Left lobe of liver (tissue), 2 donors: ENCODE measurements around the gene GYS1. TPM values are rescaled to one million over a fixed set of nuclear protein-coding genes. Genes with fewer than 3 reads are reported as not detected.
"Not testable (repeated sequence)": the region's sequence is repeated elsewhere in the genome, so short reads cannot be mapped to it uniquely, and the experiment has no call there.

Source experiments
- ATAC-seq: fragments of 200-7000 bp; cut with Tn5 transposase; one replicate; pipeline ENCODE4 v1.9.1; 2020; ENCODE audit warnings: mild to moderate bottlenecking, moderate library complexity
- DNase-seq: peaks from one replicate; pipeline ENCODE4 v3.0.0-alpha.2; 2020; ENCODE audit warnings: low spot score
- total RNA-seq: library from RNA; stranded (reverse); gene quantifications from one replicate; pipeline ENCODE4 v1.2.1, GENCODE V29; 2021
- donor health status: DM: no; HTN: no; CAD: no; lungs with moderate emphysema.
- donor health status: DM: no; HTN: yes; CAD: no.

The GYS1 gene
- total RNA-seq = 13.6 TPM

DNA sequence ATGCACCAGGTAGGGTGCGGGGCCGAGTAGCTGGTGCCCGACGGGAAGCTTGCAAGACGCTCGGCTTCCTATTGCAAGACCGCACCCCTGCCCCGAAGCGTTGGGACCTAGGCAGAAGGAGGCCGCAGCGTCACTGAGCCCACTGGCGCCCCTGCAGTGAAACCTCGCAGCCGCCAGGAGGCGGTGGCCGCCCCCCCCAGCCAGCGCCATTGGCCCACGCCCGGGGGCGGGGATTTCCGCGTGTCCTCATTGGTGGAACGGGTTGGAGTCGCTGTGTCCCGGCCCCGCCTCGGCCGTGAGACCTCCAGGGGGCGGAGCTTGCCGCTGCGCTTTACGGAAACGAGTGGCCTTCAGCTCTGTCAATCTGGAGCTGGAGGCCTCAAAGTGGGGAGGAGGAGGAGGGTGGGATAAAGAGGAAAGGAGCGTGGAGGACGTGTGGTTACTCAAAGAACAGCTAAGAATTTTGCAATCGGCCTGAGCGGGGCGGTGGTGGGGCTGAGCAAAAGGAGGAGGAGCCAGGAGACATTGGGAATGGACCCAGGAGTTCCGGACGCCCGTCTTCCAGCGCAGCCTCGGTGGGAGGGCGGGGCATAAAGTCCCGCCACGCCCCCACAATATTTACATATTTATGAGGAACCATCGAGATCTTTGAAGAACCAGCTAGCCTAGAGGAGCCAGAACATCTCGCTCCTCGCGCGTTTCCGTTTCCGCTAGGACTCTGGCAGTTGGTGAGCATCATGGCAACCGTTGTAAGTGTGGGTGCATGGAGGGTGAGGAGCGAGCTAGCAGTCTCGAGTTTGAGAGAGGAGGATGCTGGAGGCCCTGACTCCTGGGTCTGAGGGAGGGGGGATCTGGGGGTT lies at the start of gene GYS1, which contains the start of gene RUVBL2:
Gene GYS1, minus strand, starts transcription at position 135 of the 860 bp plus-strand sequence. CDS start 197 bp downstream, outside the sequence.
Gene RUVBL2, plus strand, starts transcription at position 713 of the 860 bp plus-strand sequence. Its CDS starts 25 bp downstream, at position 738.
- ATAC-seq = peak; percentile 89
- peak; percentile 99 for DNase-seq

DNA sequence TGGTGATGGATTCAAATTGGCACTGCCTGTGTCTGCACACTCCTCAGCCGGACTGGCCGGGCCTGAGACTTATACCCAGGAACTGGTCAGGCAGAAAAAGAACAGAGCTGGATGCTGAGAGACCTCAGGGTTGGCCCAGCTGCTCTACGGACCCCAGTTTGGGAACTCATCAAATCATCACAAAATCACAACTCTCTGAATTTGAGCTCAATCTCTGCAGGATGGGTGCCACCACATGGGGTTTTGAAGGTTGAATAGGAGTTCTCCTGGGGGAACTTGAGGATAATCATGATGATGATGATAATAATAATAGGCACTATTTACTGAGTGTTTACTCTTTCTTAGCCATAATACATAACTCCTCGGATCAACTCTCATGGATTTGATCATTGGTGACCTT lies 49.6 kb upstream of the GYS1 start:
- not testable (repeated sequence) for ATAC-seq, DNase-seq

DNA sequence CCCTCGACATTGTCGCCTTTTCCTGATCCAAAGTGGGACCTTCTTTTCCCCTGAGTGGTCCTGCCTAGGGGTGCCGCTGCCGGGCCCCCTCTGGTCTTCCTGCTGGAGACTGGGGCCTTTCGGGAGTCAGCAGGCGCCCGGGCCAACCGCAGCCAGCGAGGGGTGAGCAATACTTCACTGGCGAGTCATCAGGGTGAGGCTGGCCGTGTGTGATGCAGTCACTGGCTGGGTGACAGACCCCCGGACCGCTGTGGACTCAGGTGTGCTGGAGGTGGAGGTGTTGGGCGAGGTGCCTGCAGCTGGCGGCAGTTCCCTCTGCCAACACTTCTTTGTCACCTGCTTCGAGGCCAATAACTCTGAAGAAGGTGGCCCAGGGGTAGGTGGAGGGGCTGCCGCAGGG lies 49.1 kb upstream of the GYS1 start:
- DNase-seq (no peak), ATAC-seq (no peak)

DNA sequence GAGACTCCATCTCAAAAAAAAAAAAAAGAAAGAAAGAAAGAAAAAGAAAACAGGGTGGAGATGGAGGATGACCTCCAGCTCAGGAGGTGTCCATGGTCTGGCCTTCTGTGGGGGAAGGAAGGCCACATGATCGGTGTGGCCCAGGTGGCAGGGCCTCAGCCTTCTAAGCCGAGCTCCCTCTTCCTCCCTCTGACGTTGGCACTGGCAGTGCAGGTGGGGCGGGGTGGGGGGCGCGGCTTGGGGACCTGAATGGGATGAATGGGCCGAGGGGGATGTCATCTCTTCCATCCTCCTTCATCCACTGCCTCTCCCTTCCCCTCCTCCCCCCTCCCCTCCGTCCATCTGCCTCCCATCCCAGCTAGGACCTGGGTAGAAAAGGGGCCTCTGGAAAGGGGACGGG lies 46.6 kb upstream of the GYS1 start:
- not testable (repeated sequence) for DNase-seq, ATAC-seq

DNA sequence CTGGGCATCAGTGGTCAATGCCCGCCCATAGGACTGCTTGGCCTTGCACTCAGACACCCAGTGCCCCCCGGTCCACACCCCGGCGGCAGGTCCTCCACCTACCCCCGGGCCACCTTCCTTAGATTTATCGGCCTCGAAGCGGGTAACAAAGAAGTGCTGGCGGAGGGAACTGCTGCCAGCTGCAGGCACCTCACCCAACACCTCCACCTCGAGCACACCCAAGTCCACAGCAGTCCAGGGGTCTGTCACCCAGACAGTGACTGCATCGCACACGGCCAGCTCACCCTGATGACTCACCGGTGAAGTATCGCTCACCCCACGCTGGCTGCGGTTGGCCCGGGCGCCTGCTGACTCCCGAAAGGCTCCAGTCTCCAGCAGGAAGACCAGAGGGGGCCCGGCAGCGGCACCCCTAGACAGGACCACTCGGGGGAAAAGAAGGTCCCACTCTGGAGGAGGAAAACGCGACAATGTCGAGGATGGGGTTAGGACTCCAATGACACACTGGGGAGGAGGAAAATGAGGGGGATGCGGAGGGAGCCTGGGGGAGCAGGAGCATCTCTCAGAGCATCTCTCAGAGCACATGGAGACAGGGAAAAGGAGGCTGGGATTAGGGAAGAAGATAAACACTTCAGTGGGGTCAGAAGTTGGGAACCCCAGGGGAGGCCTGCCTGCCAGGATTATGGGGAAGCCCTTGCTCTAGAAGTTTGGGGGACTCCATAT lies 45.6 kb upstream of the GYS1 start:
- not testable (repeated sequence) for DNase-seq, ATAC-seq

DNA sequence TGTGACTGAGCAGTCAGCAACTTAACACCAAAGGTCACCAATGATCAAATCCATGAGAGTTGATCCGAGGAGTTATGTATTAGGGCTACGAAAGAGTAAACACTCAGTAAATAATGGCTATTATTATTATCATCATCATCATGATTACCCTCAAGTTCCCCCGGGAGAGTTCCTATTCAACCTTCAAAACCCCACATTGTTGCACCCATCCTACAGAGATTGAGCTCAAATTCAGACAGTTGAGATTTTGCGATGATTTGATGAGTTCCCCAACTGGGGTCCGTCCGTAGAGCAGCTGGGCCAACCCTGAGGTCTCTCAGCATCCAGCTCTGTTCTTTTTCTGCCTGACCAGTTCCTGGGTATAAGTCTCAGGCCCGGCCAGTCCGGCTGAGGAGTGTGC lies 45.0 kb upstream of the GYS1 start:
- DNase-seq, ATAC-seq: not testable (repeated sequence)

DNA sequence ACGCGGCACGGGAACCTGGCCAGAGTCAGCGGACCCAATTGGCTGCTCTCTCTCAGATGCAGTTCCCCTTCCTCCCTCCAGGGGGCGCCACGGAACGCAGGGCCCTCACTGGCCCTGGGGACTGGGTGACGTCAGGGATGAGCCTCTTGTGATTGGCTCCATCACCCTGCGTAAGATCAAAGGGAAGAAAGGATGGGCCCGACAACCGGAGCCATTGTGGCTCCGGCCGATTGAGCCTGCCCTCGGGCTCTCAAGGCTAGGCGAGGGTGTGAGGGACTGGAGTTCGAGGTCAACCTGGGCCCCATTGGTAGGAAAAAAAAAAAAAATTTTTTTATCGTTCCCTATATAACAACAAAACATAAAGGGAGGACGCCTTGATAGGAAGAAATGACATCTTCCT lies 43.7 kb upstream of the GYS1 start, which contains the start of gene CGB1:
Gene CGB1, minus strand, starts transcription at position 81 of the 400 bp plus-strand sequence. CDS start 184 bp downstream, outside the sequence.
- ATAC-seq, DNase-seq: not testable (repeated sequence)

DNA sequence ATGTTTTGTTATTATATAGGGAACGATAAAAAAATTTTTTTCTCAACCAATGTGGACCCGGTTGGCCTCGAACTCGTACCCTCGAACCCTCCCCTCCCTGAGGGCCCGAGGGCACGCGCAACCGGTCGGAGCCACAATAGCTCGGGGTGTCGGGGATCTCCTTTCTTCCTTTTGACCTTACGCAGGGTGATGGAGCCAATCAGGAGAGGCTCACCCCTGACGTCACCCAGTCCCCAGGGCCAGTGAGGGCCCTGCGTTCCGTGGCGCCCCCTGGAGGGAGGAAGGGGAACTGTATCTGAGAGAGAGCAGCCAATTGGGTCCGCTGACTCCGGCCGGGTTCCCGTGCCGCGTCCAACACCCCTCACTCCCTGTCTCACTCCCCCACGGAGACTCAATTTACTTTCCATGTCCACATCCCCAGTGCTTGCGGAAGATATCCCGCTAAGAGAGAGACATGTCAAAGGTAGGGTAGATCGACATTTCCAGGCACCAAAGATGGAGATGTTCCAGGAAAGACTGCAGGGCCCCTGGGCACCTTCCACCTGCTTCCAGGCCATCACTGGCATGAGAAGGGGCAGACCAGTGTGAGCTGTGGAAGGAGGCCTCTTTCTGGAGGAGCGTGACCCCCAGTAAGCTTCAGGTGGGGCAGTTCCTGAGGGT lies 38.7 kb upstream of the GYS1 start, which contains the start of gene CGB2:
Gene CGB2, plus strand, starts transcription at position 249 of the 660 bp plus-strand sequence. Its CDS starts 206 bp downstream, at position 455.
- not testable (repeated sequence) for DNase-seq, ATAC-seq

DNA sequence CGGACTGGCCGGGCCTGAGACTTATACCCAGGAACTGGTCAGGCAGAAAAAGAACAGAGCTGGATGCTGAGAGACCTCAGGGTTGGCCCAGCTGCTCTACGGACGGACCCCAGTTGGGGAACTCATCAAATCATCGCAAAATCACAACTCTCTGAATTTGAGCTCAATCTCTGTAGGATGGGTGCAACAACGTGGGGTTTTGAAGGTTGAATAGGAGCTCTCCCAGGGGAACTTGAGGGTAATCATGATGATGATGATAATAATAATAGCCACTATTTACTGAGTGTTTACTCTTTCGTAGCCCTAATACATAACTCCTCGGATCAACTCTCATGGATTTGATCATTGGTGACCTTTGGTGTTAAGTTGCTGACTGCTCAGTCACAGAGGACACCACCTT lies 37.2 kb upstream of the GYS1 start:
- DNase-seq, ATAC-seq: not testable (repeated sequence)

DNA sequence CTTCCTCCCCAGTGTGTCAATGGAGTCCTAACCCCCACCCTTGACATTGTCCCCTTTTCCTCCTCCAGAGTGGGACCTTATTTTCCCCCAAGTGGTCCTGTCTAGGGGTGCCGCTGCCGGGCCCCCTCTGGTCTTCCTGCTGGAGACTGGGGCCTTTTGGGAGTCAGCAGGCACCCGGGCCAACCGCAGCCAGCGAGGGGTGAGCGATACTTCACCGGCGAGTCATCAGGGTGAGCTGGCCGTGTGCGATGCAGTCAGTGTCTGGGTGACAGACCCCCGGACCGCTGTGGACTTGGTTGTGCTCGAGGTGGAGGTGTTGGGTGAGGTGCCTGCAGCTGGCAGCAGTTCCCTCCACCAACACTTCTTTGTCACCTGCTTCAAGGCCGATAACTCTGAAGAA lies 36.6 kb upstream of the GYS1 start:
- not testable (repeated sequence) for DNase-seq, ATAC-seq

DNA sequence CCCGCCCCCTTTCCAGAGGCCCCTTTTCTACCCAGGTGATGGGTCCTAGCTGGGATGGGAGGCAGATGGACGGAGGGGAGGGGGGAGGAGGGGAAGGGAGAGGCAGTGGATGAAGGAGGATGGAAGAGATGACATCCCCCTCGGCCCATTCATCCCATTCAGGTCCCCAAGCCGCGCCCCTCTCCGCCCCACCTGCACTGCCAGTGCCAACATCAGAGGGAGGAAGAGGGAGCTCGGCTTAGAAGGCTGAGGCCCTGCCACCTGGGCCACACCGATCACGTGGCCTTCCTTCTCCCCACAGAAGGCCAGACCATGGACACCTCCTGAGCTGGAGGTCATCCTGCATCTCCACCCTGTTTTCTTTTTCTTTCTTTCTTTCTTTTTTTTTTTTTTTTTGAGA lies 35.6 kb upstream of the GYS1 start:
- ATAC-seq, DNase-seq: not testable (repeated sequence)

DNA sequence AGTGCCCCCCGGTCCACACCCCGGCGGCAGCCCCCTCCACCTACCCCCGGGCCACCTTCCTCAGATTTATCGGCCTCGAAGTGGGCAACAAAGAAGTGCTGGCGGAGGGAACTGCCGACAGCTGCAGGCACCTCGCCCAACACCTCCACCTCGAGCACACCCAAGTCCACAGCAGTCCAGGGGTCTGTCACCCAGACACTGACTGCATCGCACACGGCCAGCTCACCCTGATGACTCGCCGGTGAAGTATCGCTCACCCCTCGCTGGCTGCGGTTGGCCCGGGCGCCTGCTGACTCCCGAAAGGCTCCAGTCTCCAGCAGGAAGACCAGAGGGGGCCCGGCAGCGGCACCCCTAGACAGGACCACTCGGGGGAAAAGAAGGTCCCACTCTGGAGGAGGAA lies 32.5 kb upstream of the GYS1 start:
- ATAC-seq, DNase-seq: not testable (repeated sequence)

DNA sequence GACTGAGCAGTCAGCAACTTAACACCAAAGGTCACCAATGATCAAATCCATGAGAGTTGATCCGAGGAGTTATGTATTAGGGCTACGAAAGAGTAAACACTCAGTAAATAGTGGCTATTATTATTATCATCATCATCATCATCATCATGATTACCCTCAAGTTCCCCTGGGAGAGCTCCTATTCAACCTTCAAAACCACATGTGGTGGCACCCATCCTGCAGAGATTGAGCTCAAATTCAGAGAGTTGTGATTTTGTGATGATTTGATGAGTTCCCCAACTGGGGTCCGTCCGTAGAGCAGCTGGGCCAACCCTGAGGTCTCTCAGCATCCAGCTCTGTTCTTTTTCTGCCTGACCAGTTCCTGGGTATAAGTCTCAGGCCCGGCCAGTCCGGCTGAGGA lies 32.0 kb upstream of the GYS1 start:
- not testable (repeated sequence) for ATAC-seq, DNase-seq

DNA sequence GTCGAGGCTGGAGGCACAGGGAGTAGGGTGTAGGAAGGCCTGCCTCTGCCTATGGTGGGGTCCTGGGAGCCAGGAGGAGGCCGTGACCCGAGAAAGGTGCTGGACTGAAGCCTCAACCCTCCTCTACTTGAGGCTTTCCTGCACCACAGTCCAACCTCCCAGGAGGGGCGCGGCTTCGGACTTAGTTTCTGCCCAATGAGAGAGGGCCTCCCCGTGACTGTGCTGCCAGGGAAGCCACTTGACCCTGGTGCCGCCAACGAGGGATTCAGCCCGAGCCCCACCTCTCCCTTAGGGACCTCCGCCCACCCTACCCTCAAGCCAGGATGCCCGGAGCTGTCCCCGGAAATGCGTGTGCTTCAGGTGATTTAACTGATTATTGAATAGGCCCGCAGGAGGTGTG lies 31.1 kb upstream of the GYS1 start, which contains the start of gene CGB3:
Gene CGB3, minus strand, starts transcription at position 101 of the 400 bp plus-strand sequence. CDS start 362 bp downstream, outside the sequence.
- not testable (repeated sequence) for DNase-seq

DNA sequence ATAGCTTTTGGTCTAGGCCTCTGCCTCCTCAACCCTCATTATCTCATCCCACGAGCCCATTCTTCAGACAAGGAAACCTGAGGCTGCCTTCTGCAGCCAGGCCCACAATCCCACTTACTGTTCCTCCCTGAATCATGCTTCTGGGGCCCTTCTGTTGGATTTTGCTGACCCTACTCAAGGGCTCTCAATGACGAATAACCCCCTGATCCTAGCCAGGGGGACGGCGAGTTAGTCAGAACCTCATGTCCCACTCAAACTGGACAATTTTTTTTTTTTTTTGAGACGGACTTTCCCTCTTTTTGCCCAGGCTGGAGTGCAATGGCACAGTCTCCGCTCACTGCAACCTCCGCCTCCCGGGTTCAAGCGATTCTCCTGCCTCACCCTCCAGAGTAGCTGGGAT lies 29.0 kb upstream of the GYS1 start:
- DNase-seq = no peak

More for the DNA sequence above, 31.1 kb upstream of the GYS1 start, which contains the start of gene CGB3:
- not testable (repeated sequence) for ATAC-seq

DNA sequence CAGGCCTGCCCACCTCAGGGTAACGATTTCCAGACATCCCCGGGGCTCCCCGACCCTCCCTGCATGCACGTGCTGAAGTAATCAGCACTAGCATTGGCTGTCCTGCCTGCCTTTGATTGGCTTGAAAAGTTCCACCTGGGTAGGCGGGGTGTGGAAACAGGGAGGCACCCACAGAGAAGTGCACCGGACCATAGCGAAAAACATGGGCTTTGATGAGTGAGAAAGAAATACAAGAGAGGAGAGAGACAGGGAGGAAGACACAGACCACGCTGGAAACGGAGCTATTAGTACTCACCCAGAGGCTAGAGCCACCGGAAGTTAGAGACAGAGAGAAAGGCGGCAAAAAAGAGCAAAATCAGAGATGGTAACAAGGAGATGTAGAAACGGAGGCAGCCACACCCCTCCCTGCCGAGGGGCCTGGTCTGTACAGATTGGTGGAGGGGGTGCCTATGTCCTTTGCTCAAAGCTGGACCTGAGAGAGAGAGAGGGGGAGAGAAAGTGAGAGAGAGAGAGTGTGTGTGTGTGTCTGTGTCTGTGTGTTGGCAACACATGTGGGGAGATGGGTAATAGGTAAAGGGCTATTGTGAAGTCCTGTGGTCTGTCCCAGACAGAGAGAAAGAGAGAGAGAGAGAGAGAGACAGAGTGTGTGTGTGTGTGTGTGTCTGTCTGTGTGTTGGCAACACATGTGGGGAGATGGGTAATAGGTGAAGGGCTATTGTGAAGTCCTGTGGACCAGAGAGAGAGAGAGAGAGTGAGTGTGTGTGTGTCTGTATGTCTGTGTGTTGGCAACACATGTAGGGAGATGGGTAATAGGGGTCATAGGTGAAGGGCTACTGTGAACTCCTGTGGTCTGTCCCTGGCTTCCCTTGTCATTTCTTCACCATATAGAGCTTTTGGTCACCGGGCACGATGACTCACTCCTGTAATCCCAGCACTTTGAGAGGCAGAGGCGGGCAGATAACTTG lies 28.1 kb upstream of the GYS1 start:
- ATAC-seq (no peak), DNase-seq (no peak)

More for the DNA sequence above, 29.0 kb upstream of the GYS1 start:
- no peak for ATAC-seq

DNA sequence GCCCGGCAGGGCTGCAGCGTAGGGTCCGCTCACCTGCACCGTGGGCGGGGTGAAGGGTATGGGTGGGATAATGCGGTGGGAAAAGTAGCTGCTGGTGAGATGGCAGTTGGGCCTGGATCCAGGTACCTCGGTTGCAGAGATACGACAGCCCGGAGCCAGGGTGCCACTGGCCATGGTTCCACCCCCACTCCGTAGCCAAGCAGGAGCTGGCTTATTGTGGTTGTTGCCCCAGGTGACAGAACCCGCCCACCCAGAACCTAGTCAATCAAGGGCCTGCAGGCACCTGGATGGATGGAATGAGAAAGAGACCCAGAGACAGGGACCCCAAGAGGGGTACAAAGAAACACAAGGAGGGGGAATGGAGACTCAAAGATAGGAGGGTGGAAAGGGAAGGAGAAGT lies 27.2 kb upstream of the GYS1 start:
- ATAC-seq (no peak), DNase-seq (no peak)

DNA sequence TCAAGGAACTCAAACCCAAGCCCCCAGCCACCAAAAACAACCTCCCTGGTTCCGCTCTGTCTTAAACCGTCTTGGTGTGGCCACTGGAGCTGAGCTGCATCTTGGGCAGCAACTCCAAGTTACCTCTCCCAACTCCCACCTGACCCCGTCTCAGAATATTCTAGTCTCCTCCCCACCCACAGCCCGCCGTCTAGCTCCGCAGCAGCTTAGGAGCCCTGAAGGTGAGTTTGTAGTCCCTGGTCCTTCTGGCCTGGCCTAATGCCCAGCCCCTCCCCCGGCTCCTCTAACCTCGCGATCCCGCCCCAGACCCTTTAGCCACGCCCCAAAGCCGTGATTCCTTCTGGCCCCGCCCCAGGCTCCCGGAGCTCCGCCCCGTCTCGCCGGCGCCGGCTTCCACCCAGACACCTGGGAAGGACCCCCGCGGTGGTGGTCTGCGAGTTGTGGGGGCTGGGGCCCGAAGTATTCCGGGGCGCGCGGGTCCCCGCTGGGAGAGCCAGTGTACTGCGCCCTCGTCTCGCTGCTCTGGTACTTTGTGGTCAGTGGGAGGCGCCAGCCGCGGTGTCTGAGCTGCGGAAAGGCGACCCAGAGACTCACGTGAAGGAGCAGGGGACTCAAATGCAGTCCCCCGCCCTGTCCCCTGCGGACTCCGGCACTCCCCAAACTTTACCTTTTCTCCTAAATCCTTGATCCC lies 26.3 kb upstream of the GYS1 start:
- peak; percentile 72 for DNase-seq
- peak; percentile 63 for ATAC-seq
